HepG2 (cell line): ENCODE data around the gene GNG12. TPM values are rescaled to one million over a fixed set of nuclear protein-coding genes. Genes with fewer than 3 reads are reported as not detected.

Experiments used
- FOSL2 ChIP-seq: sonication (generic); formaldehyde crosslinking; IDR thresholded peaks from 2 replicates; pipeline ENCODE4 v1.4.0; 2020; ENCODE audit warnings: missing genetic modification reagents
- GZF1 ChIP-seq: sonication (generic); formaldehyde crosslinking; IDR thresholded peaks from 2 replicates; pipeline ENCODE4 v1.5.1; 2020; ENCODE audit warnings: mild to moderate bottlenecking, missing genetic modification reagents
- MBD4 ChIP-seq: IDR thresholded peaks from 2 replicates; pipeline ENCODE4 v1.6.1; 2012; ENCODE audit warnings: low read length, inconsistent platforms, borderline replicate concordance
- MEIS1 ChIP-seq: sonication (generic); formaldehyde crosslinking; IDR thresholded peaks from 2 replicates; pipeline ENCODE4 v1.9.0; 2021; ENCODE audit warnings: mild to moderate bottlenecking, missing genetic modification reagents, moderate library complexity, borderline replicate concordance
- MTF2 ChIP-seq: sonication (generic); formaldehyde crosslinking; IDR thresholded peaks from 2 replicates; pipeline ENCODE4 v1.5.0; 2020; ENCODE audit warnings: missing genetic modification reagents, borderline replicate concordance
- NFYB ChIP-seq: sonication (generic); formaldehyde crosslinking; IDR thresholded peaks from 2 replicates; pipeline ENCODE4 v1.4.0; 2020; ENCODE audit warnings: missing genetic modification reagents
- PHF20 ChIP-seq: sonication (generic); formaldehyde crosslinking; IDR thresholded peaks from 2 replicates; pipeline ENCODE4 v1.5.0; 2020; ENCODE audit warnings: mild to moderate bottlenecking, missing genetic modification reagents
- SALL1 ChIP-seq: sonication (generic); formaldehyde crosslinking; IDR thresholded peaks from 2 replicates; pipeline ENCODE4 v1.8.0; 2022; ENCODE audit warnings: mild to moderate bottlenecking, missing genetic modification reagents
- ZNF383 ChIP-seq: sonication (generic); formaldehyde crosslinking; IDR thresholded peaks from 2 replicates; pipeline ENCODE4 v1.4.0; 2020; ENCODE audit warnings: missing genetic modification reagents, mild to moderate bottlenecking, borderline replicate concordance
- ZNF605 ChIP-seq: sonication (generic); formaldehyde crosslinking; IDR thresholded peaks from 2 replicates; pipeline ENCODE4 v1.8.0; 2022; ENCODE audit warnings: mild to moderate bottlenecking, missing genetic modification reagents
- ZNF672 ChIP-seq: sonication (generic); formaldehyde crosslinking; IDR thresholded peaks from 2 replicates; pipeline ENCODE4 v1.8.1; 2022; ENCODE audit warnings: missing genetic modification reagents
- ZNF746 ChIP-seq: sonication (generic); formaldehyde crosslinking; IDR thresholded peaks from 2 replicates; pipeline ENCODE4 v1.8.0; 2022; ENCODE audit warnings: mild to moderate bottlenecking, missing genetic modification reagents
- ZNF75D ChIP-seq: sonication (generic); formaldehyde crosslinking; IDR thresholded peaks from 2 replicates; pipeline ENCODE4 v1.8.1; 2023; ENCODE audit warnings: missing genetic modification reagents, mild to moderate bottlenecking, borderline replicate concordance
- polyA plus RNA-seq, 8 experiments: library from polyadenylated mRNA; depleted of rRNA in 3 of 8; stranded (reverse) in 7 of 8; unstranded in 1 of 8; fragments of >200 nt; fragmentation: Illumina TruSeq in 4 of 8; extraction: Trizol in 4 of 8; gene quantifications; 2 replicates each; pipeline versions ENCODE4 v1.2.1 to v1.2.3, GENCODE V29; 2011 to 2016; ENCODE audit warnings: low read depth in 4 of 8, missing spikeins in 1 of 8, mixed read lengths in 1 of 8; ENCODE audit not compliant: insufficient read depth in 1 of 8
- total RNA-seq, 5 experiments: library from RNA; depleted of rRNA; stranded (reverse); fragments of >200 nt; fragmentation: Illumina TruSeq; extraction: Trizol; gene quantifications; 2 replicates each; pipeline ENCODE4 v1.2.3, GENCODE V29; 2016; ENCODE audit warnings: low read depth in 1 of 5
- TF ChIP-seq, protein P1 (sequence below): sonication (generic); formaldehyde crosslinking; IDR thresholded peaks from 2 replicates; pipeline ENCODE4 v1.4.0; 2020; ENCODE audit warnings: missing genetic modification reagents, mild to moderate bottlenecking, borderline replicate concordance
- TF ChIP-seq, protein P2 (sequence below): sonication (generic); formaldehyde crosslinking; IDR thresholded peaks from 2 replicates; pipeline ENCODE4 v1.4.0; 2020; ENCODE audit warnings: mild to moderate bottlenecking, missing genetic modification reagents
- TF ChIP-seq, protein P3 (sequence below): sonication (generic); formaldehyde crosslinking; IDR thresholded peaks from 2 replicates; pipeline ENCODE4 v1.4.0; 2020; ENCODE audit warnings: missing genetic modification reagents
- TF ChIP-seq, protein P4 (sequence below): sonication (generic); formaldehyde crosslinking; IDR thresholded peaks from 2 replicates; pipeline ENCODE4 v1.5.1; 2020; ENCODE audit warnings: mild to moderate bottlenecking, moderate library complexity, missing genetic modification reagents
- TF ChIP-seq, protein P5 (sequence below): sonication (generic); formaldehyde crosslinking; IDR thresholded peaks from 2 replicates; pipeline ENCODE4 v1.4.0; 2020; ENCODE audit warnings: missing genetic modification reagents
- TF ChIP-seq, protein P6 (sequence below): IDR thresholded peaks from 2 replicates; pipeline ENCODE4 v1.6.1; 2012; ENCODE audit warnings: inconsistent platforms

Gene GNG12
- total and polyA plus RNA-seq, 2 of the 13 experiments (the other 11 are each of a cell fraction or from before 2014, with no cell fraction given): 0.11 TPM

DNA sequence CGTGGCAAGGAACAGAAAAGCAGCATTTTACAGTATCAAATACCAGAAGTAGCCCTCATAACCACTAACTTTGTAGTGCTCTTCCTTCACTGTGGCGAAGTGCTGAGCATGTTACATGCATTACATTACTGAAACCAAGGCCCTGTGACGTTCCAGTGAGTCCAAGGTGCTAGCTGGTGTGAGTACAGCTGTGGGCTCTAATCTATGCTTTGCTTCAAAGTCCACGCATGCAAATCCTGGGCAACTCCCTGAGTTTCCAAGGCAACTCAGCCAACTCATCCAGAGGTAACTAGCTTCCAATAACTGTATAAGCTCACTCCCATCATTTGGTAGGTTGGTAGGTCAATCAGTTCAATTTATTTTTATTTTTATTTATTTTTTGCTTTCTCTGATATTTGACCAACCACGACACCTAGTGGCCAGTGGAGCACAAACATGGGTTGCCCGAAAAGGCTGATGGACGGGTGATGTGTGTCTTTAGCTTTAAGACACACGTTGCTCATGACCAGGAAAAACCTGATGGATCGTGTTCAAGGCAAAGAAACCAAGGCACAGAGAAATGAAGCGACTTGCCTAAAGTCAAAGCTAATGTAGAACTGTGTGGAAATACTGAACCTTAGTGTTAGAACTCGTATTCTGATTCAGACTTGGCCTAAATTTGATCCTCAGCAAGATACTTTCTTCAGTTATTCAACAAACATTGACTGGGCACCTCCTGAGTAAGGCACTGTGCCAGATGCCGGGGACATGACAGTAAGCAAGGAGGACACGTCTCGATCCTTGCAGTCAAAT, 73.0 kb downstream of the GNG12 start (continued):
- TF ChIP-seq, protein P1, sequence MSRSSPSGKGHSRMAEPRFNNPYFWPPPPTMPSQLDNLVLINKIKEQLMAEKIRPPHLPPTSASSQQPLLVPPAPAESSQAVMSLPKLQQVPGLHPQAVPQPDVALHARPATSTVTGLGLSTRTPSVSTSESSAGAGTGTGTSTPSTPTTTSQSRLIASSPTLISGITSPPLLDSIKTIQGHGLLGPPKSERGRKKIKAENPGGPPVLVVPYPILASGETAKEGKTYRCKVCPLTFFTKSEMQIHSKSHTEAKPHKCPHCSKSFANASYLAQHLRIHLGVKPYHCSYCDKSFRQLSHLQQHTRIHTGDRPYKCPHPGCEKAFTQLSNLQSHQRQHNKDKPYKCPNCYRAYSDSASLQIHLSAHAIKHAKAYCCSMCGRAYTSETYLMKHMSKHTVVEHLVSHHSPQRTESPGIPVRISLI (CRISPR knock-in tag): no peak
- no peak for TF ChIP-seq MEIS1 (CRISPR knock-in tag)
- TF ChIP-seq, protein P2, sequence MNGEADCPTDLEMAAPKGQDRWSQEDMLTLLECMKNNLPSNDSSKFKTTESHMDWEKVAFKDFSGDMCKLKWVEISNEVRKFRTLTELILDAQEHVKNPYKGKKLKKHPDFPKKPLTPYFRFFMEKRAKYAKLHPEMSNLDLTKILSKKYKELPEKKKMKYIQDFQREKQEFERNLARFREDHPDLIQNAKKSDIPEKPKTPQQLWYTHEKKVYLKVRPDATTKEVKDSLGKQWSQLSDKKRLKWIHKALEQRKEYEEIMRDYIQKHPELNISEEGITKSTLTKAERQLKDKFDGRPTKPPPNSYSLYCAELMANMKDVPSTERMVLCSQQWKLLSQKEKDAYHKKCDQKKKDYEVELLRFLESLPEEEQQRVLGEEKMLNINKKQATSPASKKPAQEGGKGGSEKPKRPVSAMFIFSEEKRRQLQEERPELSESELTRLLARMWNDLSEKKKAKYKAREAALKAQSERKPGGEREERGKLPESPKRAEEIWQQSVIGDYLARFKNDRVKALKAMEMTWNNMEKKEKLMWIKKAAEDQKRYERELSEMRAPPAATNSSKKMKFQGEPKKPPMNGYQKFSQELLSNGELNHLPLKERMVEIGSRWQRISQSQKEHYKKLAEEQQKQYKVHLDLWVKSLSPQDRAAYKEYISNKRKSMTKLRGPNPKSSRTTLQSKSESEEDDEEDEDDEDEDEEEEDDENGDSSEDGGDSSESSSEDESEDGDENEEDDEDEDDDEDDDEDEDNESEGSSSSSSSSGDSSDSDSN (CRISPR knock-in tag): no peak
- no peak for TF ChIP-seq GZF1 (CRISPR knock-in tag)
- TF ChIP-seq, protein P3, sequence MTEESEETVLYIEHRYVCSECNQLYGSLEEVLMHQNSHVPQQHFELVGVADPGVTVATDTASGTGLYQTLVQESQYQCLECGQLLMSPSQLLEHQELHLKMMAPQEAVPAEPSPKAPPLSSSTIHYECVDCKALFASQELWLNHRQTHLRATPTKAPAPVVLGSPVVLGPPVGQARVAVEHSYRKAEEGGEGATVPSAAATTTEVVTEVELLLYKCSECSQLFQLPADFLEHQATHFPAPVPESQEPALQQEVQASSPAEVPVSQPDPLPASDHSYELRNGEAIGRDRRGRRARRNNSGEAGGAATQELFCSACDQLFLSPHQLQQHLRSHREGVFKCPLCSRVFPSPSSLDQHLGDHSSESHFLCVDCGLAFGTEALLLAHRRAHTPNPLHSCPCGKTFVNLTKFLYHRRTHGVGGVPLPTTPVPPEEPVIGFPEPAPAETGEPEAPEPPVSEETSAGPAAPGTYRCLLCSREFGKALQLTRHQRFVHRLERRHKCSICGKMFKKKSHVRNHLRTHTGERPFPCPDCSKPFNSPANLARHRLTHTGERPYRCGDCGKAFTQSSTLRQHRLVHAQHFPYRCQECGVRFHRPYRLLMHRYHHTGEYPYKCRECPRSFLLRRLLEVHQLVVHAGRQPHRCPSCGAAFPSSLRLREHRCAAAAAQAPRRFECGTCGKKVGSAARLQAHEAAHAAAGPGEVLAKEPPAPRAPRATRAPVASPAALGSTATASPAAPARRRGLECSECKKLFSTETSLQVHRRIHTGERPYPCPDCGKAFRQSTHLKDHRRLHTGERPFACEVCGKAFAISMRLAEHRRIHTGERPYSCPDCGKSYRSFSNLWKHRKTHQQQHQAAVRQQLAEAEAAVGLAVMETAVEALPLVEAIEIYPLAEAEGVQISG (CRISPR knock-in tag): no peak
- TF ChIP-seq SALL1 (CRISPR knock-in tag): peak; percentile 85
- TF ChIP-seq MBD4: no peak
- TF ChIP-seq FOSL2: peak; percentile 70
- no peak for TF ChIP-seq NFYB
- TF ChIP-seq ZNF383 (CRISPR knock-in tag): no peak
- no peak for TF ChIP-seq PHF20 (CRISPR knock-in tag)
- TF ChIP-seq MTF2: no peak
- no peak for TF ChIP-seq ZNF75D
- no peak for TF ChIP-seq ZNF746 (CRISPR knock-in tag)
- TF ChIP-seq, protein P4, sequence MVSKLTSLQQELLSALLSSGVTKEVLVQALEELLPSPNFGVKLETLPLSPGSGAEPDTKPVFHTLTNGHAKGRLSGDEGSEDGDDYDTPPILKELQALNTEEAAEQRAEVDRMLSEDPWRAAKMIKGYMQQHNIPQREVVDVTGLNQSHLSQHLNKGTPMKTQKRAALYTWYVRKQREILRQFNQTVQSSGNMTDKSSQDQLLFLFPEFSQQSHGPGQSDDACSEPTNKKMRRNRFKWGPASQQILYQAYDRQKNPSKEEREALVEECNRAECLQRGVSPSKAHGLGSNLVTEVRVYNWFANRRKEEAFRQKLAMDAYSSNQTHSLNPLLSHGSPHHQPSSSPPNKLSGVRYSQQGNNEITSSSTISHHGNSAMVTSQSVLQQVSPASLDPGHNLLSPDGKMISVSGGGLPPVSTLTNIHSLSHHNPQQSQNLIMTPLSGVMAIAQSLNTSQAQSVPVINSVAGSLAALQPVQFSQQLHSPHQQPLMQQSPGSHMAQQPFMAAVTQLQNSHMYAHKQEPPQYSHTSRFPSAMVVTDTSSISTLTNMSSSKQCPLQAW: peak; percentile 61; the same call in 1 of the 2 replicates
- TF ChIP-seq ZNF672: no peak
- no peak for TF ChIP-seq ZNF605 (CRISPR knock-in tag)
- TF ChIP-seq, protein P5, sequence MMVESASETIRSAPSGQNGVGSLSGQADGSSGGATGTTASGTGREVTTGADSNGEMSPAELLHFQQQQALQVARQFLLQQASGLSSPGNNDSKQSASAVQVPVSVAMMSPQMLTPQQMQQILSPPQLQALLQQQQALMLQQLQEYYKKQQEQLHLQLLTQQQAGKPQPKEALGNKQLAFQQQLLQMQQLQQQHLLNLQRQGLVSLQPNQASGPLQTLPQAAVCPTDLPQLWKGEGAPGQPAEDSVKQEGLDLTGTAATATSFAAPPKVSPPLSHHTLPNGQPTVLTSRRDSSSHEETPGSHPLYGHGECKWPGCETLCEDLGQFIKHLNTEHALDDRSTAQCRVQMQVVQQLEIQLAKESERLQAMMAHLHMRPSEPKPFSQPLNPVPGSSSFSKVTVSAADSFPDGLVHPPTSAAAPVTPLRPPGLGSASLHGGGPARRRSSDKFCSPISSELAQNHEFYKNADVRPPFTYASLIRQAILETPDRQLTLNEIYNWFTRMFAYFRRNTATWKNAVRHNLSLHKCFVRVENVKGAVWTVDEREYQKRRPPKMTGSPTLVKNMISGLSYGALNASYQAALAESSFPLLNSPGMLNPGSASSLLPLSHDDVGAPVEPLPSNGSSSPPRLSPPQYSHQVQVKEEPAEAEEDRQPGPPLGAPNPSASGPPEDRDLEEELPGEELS (CRISPR knock-in tag): peak; percentile 60
- TF ChIP-seq, protein P6, sequence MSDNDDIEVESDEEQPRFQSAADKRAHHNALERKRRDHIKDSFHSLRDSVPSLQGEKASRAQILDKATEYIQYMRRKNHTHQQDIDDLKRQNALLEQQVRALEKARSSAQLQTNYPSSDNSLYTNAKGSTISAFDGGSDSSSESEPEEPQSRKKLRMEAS: 0 out of 2 replicates have a peak, but pooled peaks have one; percentile 39
